HepG2 (cell line): ENCODE measurements around the gene GLS2. TPM values are rescaled to one million over a fixed set of nuclear protein-coding genes. Genes with fewer than 3 reads are reported as not detected.
A peak's percentile ranks its signal among the peaks of the same experiment; 100 is the strongest.

Source experiments
- DMAP1 ChIP-seq: IDR thresholded peaks from 2 replicates; pipeline ENCODE4 v1.6.1; 2016
- KLF15 ChIP-seq: sonication (generic); formaldehyde crosslinking; IDR thresholded peaks from 2 replicates; pipeline ENCODE4 v1.8.1; 2023; ENCODE audit warnings: borderline replicate concordance, mild to moderate bottlenecking, inconsistent platforms, missing genetic modification reagents, mixed read lengths
- NAIF1 ChIP-seq: sonication (generic); formaldehyde crosslinking; IDR thresholded peaks from 2 replicates; pipeline ENCODE4 v1.5.0; 2020; ENCODE audit warnings: mild to moderate bottlenecking, missing genetic modification reagents, borderline replicate concordance
- NCOA1 ChIP-seq: sonication (generic); formaldehyde crosslinking; IDR thresholded peaks from 2 replicates; pipeline ENCODE4 v1.9.0; 2021; ENCODE audit warnings: missing genetic modification reagents
- NCOR1 ChIP-seq: fragments of 200-600 bp; sonication (generic); IDR thresholded peaks from 2 replicates; pipeline ENCODE4 v1.7.0; 2017; ENCODE audit warnings: antibody characterized with exemption, low read length, borderline replicate concordance
- PAWR ChIP-seq: sonication (generic); formaldehyde crosslinking; IDR thresholded peaks from 2 replicates; pipeline ENCODE4 v1.4.0; 2020; ENCODE audit warnings: missing genetic modification reagents, mild to moderate bottlenecking, borderline replicate concordance
- PHB2 ChIP-seq: fragments of 450-650 bp; IDR thresholded peaks from 2 replicates; pipeline ENCODE4 v1.6.1; 2018; ENCODE audit not compliant: partially characterized antibody
- SYNCRIP ChIP-seq: fragments of 200-400 bp; formaldehyde crosslinking; IDR thresholded peaks from 2 replicates; pipeline ENCODE4 v1.6.1; 2018; ENCODE audit warnings: mild to moderate bottlenecking, low read depth, low read length; ENCODE audit not compliant: insufficient read depth
- YEATS2 ChIP-seq: sonication (generic); formaldehyde crosslinking; IDR thresholded peaks from 2 replicates; pipeline ENCODE4 v1.4.0; 2020; ENCODE audit warnings: missing genetic modification reagents, borderline replicate concordance
- ZBTB10 ChIP-seq: sonication (generic); formaldehyde crosslinking; IDR thresholded peaks from 2 replicates; pipeline ENCODE4 v1.4.0; 2020; ENCODE audit warnings: missing genetic modification reagents, borderline replicate concordance
- ZNF318 ChIP-seq: sonication (generic); formaldehyde crosslinking; IDR thresholded peaks from 2 replicates; pipeline ENCODE4 v1.4.0; 2020; ENCODE audit warnings: mild to moderate bottlenecking, missing genetic modification reagents
- ZNF512 ChIP-seq: sonication (generic); formaldehyde crosslinking; IDR thresholded peaks from 2 replicates; pipeline ENCODE4 v1.4.0; 2020; ENCODE audit warnings: mild to moderate bottlenecking, missing genetic modification reagents
- ZNF557 ChIP-seq: sonication (generic); formaldehyde crosslinking; IDR thresholded peaks from 2 replicates; pipeline ENCODE4 v1.4.0; 2020; ENCODE audit warnings: missing genetic modification reagents
- ZNF589 ChIP-seq: sonication (generic); formaldehyde crosslinking; conservative IDR thresholded peaks from 2 replicates; pipeline ENCODE4 v1.8.0; 2022; ENCODE audit warnings: mild to moderate bottlenecking, moderate library complexity, missing genetic modification reagents
- ZNF598 ChIP-seq: sonication (generic); formaldehyde crosslinking; IDR thresholded peaks from 2 replicates; pipeline ENCODE4 v1.5.1; 2020; ENCODE audit warnings: mild to moderate bottlenecking, missing genetic modification reagents, borderline replicate concordance
- ZNF615 ChIP-seq: sonication (generic); formaldehyde crosslinking; IDR thresholded peaks from 2 replicates; pipeline ENCODE4 v1.5.0; 2020; ENCODE audit warnings: mild to moderate bottlenecking, missing genetic modification reagents, borderline replicate concordance
- polyA plus RNA-seq, 8 experiments: library from polyadenylated mRNA; depleted of rRNA in 3 of 8; stranded (reverse) in 7 of 8; unstranded in 1 of 8; fragments of >200 nt; fragmentation: Illumina TruSeq in 4 of 8; extraction: Trizol in 4 of 8; gene quantifications; 2 replicates each; pipeline versions ENCODE4 v1.2.1 to v1.2.3, GENCODE V29; 2011 to 2016; ENCODE audit warnings: low read depth in 4 of 8, missing spikeins in 1 of 8, mixed read lengths in 1 of 8; ENCODE audit not compliant: insufficient read depth in 1 of 8
- total RNA-seq, 5 experiments: library from RNA; depleted of rRNA; stranded (reverse); fragments of >200 nt; fragmentation: Illumina TruSeq; extraction: Trizol; gene quantifications; 2 replicates each; pipeline ENCODE4 v1.2.3, GENCODE V29; 2016; ENCODE audit warnings: low read depth in 1 of 5

Gene GLS2
- total and polyA plus RNA-seq, 2 of the 13 experiments (the other 11 are each of a cell fraction or from before 2014, with no cell fraction given), result 8.6 to 12.2 TPM

- peak; percentile 87 for TF ChIP-seq ZNF598
- TF ChIP-seq ZBTB10 (CRISPR knock-in tag), result peak; percentile 75; the same call in 1 of the 2 replicates
- peak; percentile 48; the same call in 1 of the 2 replicates for TF ChIP-seq YEATS2 (CRISPR knock-in tag)
- 0 out of 2 replicates have a peak, but pooled peaks have one; percentile 22 for TF ChIP-seq NCOR1
- no peak for TF ChIP-seq PHB2
- TF ChIP-seq NCOA1 (CRISPR knock-in tag), result peak; percentile 68; the same call in 1 of the 2 replicates
- no peak for TF ChIP-seq KLF15 (CRISPR knock-in tag)
- TF ChIP-seq DMAP1 (CRISPR knock-in tag), result peak; percentile 81
- TF ChIP-seq PAWR (CRISPR knock-in tag), result no peak
- no peak for TF ChIP-seq ZNF318 (CRISPR knock-in tag)
- TF ChIP-seq ZNF512, result 0 out of 2 replicates have a peak, but pooled peaks have one; percentile 47
- no peak for TF ChIP-seq SYNCRIP
- no peak for TF ChIP-seq ZNF589 (CRISPR knock-in tag)
- TF ChIP-seq ZNF615 (CRISPR knock-in tag), result peak; percentile 63; the same call in 1 of the 2 replicates
- 0 out of 2 replicates have a peak, but pooled peaks have one; percentile 36 for TF ChIP-seq ZNF557 (CRISPR knock-in tag)
- TF ChIP-seq NAIF1 (CRISPR knock-in tag), result no peak
Observed at GRCh38 chr12:56448860-56449621, 38.9 kb downstream of the GLS2 start, which contains the start of gene TIMELESS (continued).
